OCI-LY1 (cell line): ENCODE results near the gene PLG.
"Not testable (repeated sequence)": the region's sequence is repeated elsewhere in the genome, so short reads cannot be mapped to it uniquely, and the experiment has no call there.

Experiments used
- EZH2 ChIP-seq: fragments of 200-600 bp; sonication (generic), shearing (Covaris generic); IDR thresholded peaks from 2 replicates; pipeline ENCODE4 v1.8.0; 2017; ENCODE audit warnings: borderline replicate concordance, mixed run types, mild to moderate bottlenecking, antibody characterized with exemption, low read length, moderate library complexity, mixed read lengths
- TF ChIP-seq, protein P1 (sequence below): fragments of 200-600 bp; sonication (generic), shearing (Covaris generic); IDR thresholded peaks from 2 replicates; pipeline ENCODE4 v1.5.1; 2017; ENCODE audit warnings: mild to moderate bottlenecking, antibody characterized with exemption, low read length, moderate library complexity, mixed read lengths

DNA sequence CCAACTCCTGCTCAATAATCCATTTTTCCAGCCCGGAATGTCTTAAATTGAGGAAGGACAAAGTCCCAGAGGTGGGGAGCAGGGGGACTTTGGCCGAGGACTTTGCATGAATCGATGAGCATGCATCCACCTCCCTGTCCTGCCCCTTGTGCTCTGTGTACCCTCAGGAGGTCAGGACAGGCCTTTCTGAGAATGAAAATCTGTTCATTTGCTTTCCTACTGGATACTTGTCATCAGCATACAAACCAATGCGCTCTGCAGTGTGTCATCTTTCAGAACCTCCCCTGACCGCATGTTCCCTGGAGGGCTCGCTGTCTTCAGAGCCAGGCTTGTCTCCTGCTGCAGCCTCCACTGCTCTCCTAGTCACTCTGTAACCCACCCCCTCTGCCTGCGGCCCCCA is 2.6 kb downstream of the PLG start:
- TF ChIP-seq, protein P1, sequence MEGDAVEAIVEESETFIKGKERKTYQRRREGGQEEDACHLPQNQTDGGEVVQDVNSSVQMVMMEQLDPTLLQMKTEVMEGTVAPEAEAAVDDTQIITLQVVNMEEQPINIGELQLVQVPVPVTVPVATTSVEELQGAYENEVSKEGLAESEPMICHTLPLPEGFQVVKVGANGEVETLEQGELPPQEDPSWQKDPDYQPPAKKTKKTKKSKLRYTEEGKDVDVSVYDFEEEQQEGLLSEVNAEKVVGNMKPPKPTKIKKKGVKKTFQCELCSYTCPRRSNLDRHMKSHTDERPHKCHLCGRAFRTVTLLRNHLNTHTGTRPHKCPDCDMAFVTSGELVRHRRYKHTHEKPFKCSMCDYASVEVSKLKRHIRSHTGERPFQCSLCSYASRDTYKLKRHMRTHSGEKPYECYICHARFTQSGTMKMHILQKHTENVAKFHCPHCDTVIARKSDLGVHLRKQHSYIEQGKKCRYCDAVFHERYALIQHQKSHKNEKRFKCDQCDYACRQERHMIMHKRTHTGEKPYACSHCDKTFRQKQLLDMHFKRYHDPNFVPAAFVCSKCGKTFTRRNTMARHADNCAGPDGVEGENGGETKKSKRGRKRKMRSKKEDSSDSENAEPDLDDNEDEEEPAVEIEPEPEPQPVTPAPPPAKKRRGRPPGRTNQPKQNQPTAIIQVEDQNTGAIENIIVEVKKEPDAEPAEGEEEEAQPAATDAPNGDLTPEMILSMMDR, result not testable (repeated sequence)
- TF ChIP-seq EZH2, result not testable (repeated sequence)
